Breast epithelium (tissue), 3 donors: Measurements from ENCODE around the gene HMGB3.

ENCODE experiments used
- CTCF ChIP-seq, 3 donors: fragments of 450-650 bp; IDR thresholded peaks; one replicate each; pipeline ENCODE4 v1.5.1; 2016 to 2017; ENCODE audit warnings: antibody characterized with exemption in 3 of 3, mild to moderate bottlenecking in 3 of 3, moderate library complexity in 3 of 3
- POLR2A ChIP-seq: fragments of 450-650 bp; IDR thresholded peaks from one replicate; pipeline ENCODE4 v1.6.1; 2016; ENCODE audit warnings: antibody characterized with exemption, mild to moderate bottlenecking, moderate library complexity

GRCh38 chrX:151009582-151009981 is 26.4 kb downstream of the HMGB3 start:
- TF ChIP-seq CTCF (IDR thresholded peaks at IDR 0.05) (no peak), POLR2A (no peak)
